C4-2B (cell line): ENCODE measurements around the gene LGR6.

Experiments used
- H3K27ac ChIP-seq: fragments of 450-650 bp; 2 replicates; pipeline ENCODE4 v1.5.1; 2017
- CTCF ChIP-seq: fragments of 450-650 bp; conservative IDR thresholded peaks from 2 replicates; pipeline ENCODE4 v1.5.1; 2017; ENCODE audit warnings: mild to moderate bottlenecking
- ZFX ChIP-seq: fragments of 450-650 bp; IDR thresholded peaks from 2 replicates; pipeline ENCODE4 v1.6.1; 2017

LGR6 gene

GRCh38 chr1:202160377-202160940 is 33.1 kb upstream of the LGR6 start, which contains the start of gene PTPN7:
Gene PTPN7, minus strand, starts transcription at chr1:202160602. Its CDS starts 1,200 bp downstream, at chr1:202159402.
- no peak for TF ChIP-seq CTCF
- no peak for TF ChIP-seq ZFX
- no peak within 1 kb of the TSS for H3K27ac ChIP-seq

GRCh38 chr1:202161151-202162046 is 32.2 kb upstream of the LGR6 start:
- H3K27ac ChIP-seq: no peak overlapping the region
- TF ChIP-seq CTCF (no peak), ZFX (no peak)

- no peak for TF ChIP-seq CTCF
- no peak for TF ChIP-seq ZFX
- H3K27ac ChIP-seq: no peak overlapping the region
These were observed 31.6 kb upstream of the LGR6 start for GRCh38 chr1:202162047-202162417.

GRCh38 chr1:202162418-202163280 is 30.9 kb upstream of the LGR6 start:
- no peak for TF ChIP-seq ZFX
- no peak for TF ChIP-seq CTCF
- H3K27ac ChIP-seq: no peak overlapping the region

- no peak for TF ChIP-seq ZFX
- TF ChIP-seq CTCF: no peak
- no peak overlapping the region for H3K27ac ChIP-seq
These were observed 30.0 kb upstream of the LGR6 start for GRCh38 chr1:202163281-202164270.

- TF ChIP-seq CTCF (no peak), ZFX (no peak)
- no peak overlapping the region for H3K27ac ChIP-seq
These were observed 29.1 kb upstream of the LGR6 start for GRCh38 chr1:202164271-202165037.
